GM12874 (cell line): ENCODE data around the gene CDX2.

Source experiments
- TF ChIP-seq, protein P1 (sequence below): IDR thresholded peaks from 2 replicates; pipeline ENCODE4 v1.5.1; 2011; ENCODE audit warnings: low read depth, mild to moderate bottlenecking, control low read depth, low read length, moderate library complexity; ENCODE audit not compliant: insufficient read depth

The CDX2 gene

DNA sequence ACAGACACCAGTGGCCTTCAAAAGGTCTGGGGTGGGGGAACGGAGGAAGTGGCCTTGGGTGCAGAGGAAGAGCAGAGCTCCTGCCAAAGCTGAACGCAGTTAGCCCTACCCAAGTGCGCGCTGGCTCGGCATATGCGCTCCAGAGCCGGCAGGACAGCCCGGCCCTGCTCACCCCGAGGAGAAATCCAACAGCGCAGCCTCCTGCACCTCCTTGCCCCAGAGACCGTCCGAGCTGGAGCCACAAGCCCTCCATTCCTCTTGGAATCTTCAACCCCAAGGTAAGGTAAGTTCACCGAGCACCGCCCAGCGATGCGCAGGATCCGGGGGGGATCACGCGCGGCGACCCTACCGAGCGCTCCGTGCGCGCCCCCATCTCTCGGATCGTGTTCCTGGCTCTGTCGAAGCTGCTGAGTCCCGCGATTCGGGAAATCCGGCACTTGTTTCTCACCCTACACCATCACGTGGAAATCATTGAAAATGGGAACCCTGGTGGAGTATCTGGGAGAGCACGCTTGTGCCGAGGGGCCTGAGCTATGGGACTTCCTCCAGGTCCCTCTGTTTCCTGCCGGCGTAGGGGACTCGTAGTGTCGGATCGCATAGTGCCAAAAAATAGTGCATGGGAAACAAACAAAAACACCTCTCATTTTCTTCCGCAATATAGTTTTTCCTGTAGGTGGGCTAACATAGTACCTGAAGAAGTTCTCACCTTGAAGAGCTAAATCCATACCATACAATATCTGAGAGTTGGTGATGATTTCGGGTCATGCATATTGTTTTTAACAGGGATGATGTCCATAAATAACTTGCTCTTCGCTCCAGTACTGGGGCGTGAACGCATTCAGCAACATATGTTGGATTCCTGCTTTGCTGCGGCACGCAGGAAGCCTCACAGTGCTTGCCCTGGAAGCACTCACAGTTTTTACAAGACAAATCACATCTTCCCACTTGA, 40.0 kb downstream of the CDX2 start:
- TF ChIP-seq, protein P1, sequence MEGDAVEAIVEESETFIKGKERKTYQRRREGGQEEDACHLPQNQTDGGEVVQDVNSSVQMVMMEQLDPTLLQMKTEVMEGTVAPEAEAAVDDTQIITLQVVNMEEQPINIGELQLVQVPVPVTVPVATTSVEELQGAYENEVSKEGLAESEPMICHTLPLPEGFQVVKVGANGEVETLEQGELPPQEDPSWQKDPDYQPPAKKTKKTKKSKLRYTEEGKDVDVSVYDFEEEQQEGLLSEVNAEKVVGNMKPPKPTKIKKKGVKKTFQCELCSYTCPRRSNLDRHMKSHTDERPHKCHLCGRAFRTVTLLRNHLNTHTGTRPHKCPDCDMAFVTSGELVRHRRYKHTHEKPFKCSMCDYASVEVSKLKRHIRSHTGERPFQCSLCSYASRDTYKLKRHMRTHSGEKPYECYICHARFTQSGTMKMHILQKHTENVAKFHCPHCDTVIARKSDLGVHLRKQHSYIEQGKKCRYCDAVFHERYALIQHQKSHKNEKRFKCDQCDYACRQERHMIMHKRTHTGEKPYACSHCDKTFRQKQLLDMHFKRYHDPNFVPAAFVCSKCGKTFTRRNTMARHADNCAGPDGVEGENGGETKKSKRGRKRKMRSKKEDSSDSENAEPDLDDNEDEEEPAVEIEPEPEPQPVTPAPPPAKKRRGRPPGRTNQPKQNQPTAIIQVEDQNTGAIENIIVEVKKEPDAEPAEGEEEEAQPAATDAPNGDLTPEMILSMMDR, result no peak

DNA sequence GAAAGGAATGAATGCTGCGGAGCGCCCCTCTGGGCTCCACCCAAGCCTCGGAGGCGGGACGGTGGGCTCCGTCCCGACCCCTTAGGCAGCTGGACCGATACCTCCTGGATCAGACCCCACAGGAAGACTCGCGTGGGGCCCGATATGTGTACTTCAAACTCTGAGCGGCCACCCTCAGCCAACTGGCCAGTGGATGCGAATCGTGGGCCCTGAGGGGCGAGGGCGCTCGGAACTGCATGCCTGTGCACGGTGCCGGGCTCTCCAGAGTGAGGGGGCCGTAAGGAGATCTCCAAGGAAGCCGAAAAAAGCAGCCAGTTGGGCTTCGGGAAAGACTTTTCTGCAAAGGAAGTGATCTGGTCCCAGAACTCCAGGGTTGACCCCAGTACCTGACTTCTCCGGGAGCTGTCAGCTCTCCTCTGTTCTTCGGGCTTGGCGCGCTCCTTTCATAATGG, 40.7 kb downstream of the CDX2 start:
- TF ChIP-seq, protein P1, result no peak

DNA sequence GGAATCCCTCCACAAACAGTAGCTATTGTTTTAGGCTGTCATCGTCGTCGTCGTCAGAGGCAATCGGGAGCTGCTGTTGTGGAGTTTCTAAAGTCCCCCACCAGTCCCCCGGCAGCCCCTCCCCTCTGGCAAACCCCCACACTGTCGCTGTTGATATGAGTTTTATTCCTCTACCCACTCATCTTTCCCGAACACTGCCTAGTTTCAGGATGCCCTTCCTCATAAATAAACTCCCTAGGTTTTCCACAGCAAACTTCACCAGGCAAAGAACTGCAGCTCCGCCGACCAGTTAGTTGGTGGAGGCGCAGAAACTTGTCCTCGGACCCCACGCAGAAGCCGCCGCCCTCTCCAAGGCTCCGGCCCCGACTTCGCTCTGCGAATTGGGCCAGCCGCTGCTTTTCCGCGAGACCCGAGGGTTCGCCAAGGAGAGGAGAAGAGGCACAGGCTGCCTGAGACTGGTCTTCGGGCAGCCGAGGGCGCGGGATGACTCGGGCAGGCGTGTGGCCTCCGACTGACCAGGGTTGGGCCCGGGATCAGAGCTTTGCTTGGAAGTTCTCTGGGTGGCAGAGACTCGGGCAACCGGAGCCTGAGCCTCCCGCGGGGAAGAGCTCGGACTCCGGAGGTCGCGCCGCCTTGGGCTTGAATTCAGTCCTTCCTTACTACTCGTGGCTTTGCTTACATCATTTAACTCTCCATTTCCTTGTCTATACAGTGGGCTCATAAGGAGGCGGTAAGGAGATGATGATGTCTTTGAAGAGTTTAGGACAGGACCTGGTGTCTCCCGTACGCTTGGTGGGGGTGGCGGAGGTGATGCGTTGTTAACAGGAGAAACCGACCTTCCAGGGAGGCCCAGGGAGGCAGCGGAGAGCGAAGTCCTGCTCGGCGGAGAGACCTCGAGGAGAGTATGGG, 41.4 kb downstream of the CDX2 start:
- TF ChIP-seq, protein P1, result no peak

DNA sequence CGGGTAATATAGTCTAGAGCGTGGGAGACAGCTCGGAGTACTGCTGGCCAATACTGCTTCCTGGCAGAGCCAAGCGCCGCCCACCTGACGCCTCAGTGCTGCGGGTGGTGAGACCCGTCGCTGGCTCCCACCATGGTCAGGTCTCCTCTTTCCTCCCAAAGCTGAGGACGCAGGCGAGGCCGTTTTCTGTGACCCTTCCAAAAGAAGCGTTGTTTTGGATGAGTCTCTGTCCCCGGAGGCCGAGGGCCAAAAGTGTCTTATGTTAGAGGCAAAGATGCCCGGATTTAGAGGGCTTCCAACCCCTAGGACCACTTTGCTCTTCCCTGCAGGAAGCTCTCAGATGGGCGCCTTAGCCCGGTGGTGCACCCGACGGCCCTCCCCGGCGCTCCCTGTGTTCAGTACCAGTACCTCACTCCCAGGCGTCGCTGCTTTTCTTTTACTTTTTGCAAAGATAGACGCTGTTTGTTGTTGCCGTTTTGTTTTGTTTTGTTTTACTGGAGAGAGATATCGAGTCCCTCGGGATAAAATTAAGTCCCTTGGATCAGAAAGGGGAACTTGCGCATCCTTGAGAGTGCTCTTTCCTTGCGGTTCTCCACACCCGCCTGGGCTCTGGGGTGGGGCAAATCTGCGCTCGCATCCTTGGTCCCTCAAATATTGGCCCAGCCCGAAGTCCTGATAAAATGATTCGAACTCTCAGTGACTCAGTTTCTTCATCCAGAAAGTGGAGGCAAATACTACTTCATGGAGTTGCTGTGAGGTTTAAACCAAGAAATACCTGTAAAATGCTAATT, 42.3 kb downstream of the CDX2 start:
- TF ChIP-seq, protein P1, result no peak

DNA sequence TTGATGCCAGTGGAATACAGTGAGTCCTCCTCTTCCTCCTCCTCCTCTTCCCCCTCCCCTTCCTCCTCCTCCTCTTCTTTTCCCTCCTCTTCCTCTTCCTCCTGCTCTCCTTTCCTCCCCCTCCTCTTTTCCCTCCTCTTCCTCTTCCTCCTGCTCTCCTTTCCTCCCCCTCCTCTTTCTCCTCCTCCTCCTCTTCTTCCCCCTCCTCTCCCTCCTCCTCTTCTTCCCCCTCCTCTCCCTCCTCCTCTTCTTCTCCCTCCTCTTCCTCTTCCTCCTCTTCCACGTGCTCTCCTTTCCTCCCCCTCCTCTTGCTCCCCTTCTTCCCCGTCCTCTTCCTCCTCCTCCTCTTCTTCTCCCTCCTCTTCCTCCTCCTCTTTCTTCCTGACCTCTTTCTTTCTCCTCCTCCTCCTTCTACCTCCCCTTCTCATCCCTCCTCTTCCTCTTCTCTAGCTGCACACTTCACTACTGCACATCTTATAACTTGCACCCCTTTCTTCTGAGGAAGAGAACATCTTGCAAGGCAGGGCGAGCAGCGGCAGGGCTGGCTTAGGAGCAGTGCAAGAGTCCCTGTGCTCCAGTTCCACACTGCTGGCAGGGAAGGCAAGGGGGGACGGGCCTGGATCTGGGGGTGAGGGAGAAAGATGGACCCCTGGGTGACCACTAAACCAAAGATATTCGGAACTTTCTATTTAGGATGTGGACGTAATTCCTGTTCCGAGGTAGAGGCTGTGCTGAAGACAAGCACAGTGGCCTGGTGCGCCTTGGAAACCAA, 43.7 kb downstream of the CDX2 start:
- TF ChIP-seq, protein P1, result no peak

DNA sequence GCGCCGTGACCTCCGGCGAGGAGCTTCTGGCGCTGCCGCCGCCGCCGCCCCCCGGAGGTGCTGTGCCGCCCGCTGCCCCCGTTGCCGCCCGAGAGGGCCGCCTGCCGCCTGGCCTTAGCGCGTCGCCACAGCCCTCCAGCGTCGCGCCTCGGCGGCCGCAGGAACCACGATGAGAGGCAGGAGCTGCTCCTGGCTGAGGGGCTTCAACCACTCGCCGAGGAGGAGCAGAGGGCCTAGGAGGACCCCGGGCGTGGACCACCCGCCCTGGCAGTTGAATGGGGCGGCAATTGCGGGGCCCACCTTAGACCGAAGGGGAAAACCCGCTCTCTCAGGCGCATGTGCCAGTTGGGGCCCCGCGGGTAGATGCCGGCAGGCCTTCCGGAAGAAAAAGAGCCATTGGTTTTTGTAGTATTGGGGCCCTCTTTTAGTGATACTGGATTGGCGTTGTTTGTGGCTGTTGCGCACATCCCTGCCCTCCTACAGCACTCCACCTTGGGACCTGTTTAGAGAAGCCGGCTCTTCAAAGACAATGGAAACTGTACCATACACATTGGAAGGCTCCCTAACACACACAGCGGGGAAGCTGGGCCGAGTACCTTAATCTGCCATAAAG, 44.5 kb downstream of the CDX2 start:
- TF ChIP-seq, protein P1, result no peak
